OCI-LY1 (cell line): ENCODE measurements around the gene PRKCZ.

ENCODE experiments used
- CTCF ChIP-seq: fragments of 200-600 bp; sonication (generic), shearing (Covaris generic); IDR thresholded peaks from 2 replicates; pipeline ENCODE4 v1.5.1; 2017; ENCODE audit warnings: mild to moderate bottlenecking, antibody characterized with exemption, low read length, moderate library complexity, mixed read lengths
- EZH2 ChIP-seq: fragments of 200-600 bp; sonication (generic), shearing (Covaris generic); IDR thresholded peaks from 2 replicates; pipeline ENCODE4 v1.8.0; 2017; ENCODE audit warnings: borderline replicate concordance, mixed run types, mild to moderate bottlenecking, antibody characterized with exemption, low read length, moderate library complexity, mixed read lengths

GRCh38 chr1:2098839-2099785 is 48.9 kb downstream of the PRKCZ start:
- TF ChIP-seq CTCF: no peak
- no peak for TF ChIP-seq EZH2
